Heart left ventricle (tissue), 13 donors: Measurements from ENCODE around the gene ZFAND5.

Experiments used
- CTCF ChIP-seq, 12 donors: fragments of 200-600 bp; sonication (generic) in 4 of 12; IDR thresholded peaks; one replicate each; pipeline versions ENCODE4 v1.5.0 to v1.8.0; 2018 to 2022; ENCODE audit warnings: antibody characterized with exemption in 12 of 12, mild to moderate bottlenecking in 5 of 12
- POLR2A ChIP-seq, 2 donors: fragments of 450-650 bp; IDR thresholded peaks; one replicate each; pipeline ENCODE4 v1.6.1; 2017; ENCODE audit warnings: antibody characterized with exemption in 2 of 2, mild to moderate bottlenecking in 2 of 2, moderate library complexity in 2 of 2
- donor health status: ischemic (EF 13 %, LVEDD 7.1; RV severe dilation, severe dysfunction).
- donor health status: DM: no; HTN: yes; CAD: no.
- donor health status: DM: no; HTN: no; CAD: no.
- donor health status: ischemic (EF 25% LVEDD 6.9; RV normal size, moderate dysfunction).
- donor health status: ischemic (EF 25% LVEDD 5.7; RV mildly dilated, moderate dysfunction).
- donor health status: ischemic (EF 35%, LVEDD 5.7; RV mildly dilated, moderate dysfunction).
- donor health status: nonischemic (EF 11% LVEDD 7.7; RV severe dilation, severe dysfunction).
- donor health status: DM: yes; HTN: yes; CAD: no.
- donor health status: PGD.
- donor health status: ischemic (EF 29% LVEDD 5.4; RV normal size, mild dysfunction).
- donor health status: nonischemic (EF 23%, LVEDD 6.1; RV moderate dilation, normal function).

GRCh38 chr9:72412483-72413040 is 47.6 kb upstream of the ZFAND5 start:
- TF ChIP-seq POLR2A (IDR thresholded peaks at IDR 0.05) (no peak), CTCF (IDR thresholded peaks at IDR 0.05) (no peak)
